HG03469 (cell line): ENCODE results near the gene KRTAP4-8.
"Not testable (repeated sequence)": the region's sequence is repeated elsewhere in the genome, so short reads cannot be mapped to it uniquely, and the experiment has no call there.

Experiments used
- ATAC-seq: cut with Tn5 transposase; IDR thresholded peaks from one replicate; pipeline ENCODE4 v1.9.1; 2021; ENCODE audit warnings: mild to moderate bottlenecking, moderate library complexity, moderate number of reproducible peaks; ENCODE audit not compliant: unreplicated experiment

KRTAP4-8 gene

DNA sequence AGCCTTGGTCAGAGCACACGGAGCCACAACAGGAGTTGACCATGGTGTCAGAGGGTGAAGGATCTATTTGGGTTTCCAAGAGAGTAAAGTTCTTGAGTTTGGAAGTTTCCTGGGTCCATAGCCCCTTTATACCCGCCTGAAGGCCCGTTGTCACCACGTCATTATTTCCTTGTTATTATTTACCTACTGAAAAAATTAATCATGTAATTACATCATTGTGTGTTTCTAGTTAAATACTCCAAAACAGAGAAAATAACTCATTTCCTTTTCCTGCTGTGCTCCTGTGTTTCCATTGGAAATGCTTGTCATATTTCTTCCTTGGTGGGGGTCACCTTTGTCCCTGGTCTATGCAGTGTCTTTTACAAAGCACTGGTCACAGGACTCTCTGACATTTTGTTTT is at the start of gene KRTAP4-8:
KRTAP4-8 (minus strand) TSS at position 101 of the 400 bp plus-strand sequence; CDS start at position 43, 58 bp downstream.
- no peak for ATAC-seq

GRCh38 chr17:41145261-41145660 is 47.3 kb upstream of the KRTAP4-8 start:
- ATAC-seq: no peak

DNA sequence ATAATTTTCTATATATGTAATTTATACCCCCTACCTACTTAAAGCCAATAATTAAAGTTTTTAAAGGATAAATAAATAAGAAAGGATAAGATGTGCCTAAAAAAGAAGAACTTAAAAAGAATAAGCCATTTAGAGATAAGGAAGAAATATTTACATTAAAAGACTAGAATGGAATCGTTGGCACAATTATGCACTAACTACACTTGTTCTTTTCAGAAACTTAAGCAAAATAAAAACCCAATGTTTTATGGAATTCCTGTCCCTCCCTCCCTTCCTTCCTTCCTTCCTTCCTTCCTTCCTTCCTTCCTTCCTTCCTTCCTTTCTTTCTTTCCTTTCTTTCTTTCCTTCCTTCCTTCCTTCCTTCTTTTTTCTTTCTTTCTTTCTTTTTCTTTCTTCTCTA is 46.9 kb upstream of the KRTAP4-8 start:
- ATAC-seq: no peak

DNA sequence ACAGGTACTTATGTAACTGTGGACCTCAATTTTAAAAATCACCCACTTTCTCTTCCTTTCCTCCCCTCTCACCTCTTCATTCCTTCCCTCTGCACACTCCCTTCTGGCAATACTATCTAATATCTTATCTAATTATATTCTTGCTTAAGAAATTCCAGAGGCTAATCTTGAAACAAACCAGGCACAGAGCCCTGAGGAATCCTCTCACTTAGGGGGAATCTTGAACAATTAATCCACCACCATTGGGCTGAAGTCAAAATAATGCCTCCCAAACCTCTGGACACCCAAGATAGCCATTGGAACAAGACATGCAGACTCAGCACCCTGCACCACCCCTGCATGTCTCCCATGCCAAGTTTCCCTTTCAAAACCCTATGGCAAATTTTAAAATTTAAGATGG is 43.4 kb upstream of the KRTAP4-8 start:
- no peak for ATAC-seq

DNA sequence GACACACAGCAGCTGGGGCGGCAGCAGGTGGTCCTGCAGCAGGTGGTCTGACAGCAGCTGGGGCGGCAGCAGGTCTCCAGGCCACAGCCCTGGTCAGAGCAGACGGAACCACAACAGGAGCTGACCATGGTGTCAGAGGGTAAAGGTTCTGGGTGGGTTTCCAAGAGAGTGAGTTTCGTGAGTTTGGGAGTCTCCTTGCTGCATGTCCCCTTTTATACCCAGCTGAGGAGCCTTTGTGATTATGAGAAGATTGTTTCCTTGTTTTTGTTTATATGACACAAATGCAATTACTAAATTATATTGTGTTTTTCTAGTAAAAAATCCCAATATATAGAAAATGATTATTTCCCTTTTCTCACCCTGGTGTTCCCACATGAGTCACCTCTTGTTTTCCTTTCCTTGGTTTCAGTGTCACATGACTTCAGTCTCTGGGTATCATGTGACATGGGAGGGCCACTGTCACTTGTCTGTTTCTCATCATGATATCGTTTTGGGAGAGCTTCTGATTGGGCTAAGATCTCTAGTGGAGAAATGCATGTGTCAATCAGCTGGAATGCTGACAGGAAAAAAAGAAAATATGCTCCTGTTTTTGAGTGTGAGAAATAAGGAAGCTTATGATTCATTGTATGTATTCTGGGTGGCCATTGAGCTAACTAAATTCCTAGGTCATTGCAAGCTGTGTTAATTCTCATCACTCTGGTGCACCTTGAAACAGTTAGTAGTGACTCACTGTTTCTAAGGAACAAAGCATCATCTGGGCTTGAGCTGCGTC is 42.6 kb upstream of the KRTAP4-8 start, which contains the start of gene KRTAP4-6:
KRTAP4-6 (minus strand) TSS at position 185 of the 772 bp plus-strand sequence; CDS start at position 128, 57 bp downstream.
- no peak for ATAC-seq

DNA sequence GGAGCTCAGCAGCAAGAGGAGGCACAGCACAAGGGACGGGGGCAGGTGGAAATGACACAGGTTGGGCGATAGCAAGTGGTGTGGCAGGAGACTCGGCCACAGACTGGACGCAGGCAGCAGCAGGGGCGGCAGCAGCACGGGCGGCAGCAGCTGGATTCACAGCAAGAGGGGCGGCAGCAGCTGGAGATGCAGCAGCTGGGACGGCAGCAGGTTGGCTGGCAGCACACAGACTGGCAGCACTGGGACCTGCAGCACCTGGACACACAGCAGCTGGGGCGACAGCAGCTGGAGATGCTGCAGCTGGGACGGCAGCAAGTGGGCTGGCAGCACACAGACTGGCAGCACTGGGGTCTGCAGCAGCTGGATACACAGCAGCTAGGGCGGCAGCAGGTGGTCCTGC is 41.9 kb upstream of the KRTAP4-8 start:
- ATAC-seq: not testable (repeated sequence)

DNA sequence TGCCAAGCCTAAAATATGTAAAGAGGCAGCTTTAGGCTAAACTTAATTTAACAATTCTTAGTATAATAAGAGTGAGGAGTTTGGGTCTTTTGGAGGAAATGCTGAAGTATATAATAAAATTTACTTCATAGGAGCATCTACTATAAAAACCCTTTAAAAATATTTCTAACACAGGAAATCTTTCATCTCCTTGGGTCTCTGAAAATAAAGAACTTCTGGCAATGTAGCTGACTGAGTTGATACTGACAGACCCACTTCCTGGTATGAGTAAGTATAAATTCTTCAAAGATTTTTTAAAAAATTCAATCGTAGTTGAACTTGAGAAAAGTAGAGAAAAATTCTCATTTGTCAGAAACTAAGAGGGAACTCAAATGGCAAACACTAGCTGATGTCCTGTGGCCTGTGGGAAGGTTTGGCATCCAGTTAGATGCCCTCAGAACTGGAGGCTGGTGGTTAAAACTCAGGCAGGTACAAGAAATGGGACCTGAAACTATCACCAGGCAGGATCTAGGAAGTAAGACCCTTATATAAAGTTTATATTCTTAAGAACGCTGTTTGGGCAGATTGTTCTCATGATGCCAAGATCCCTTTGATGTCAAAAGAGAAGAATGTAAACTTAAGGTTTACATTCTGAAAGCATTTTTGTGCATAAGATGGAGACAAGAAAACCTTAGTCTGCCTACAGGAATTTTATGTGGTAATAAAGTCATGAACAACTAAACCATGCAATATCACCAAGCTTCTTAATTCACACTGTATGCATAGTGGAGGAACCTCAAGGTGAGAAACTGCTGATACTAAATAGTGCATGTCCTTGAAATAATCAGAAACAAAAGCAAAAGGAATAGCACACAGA is 36.2 kb upstream of the KRTAP4-8 start:
- no peak for ATAC-seq

- ATAC-seq: no peak
Measured at GRCh38 chr17:41131979-41132378, 34.0 kb upstream of the KRTAP4-8 start.

GRCh38 chr17:41127371-41127770 is 29.4 kb upstream of the KRTAP4-8 start:
- ATAC-seq: no peak

GRCh38 chr17:41126412-41126811 is 28.5 kb upstream of the KRTAP4-8 start:
- no peak for ATAC-seq

- no peak for ATAC-seq
Measured at GRCh38 chr17:41125064-41125463, 27.1 kb upstream of the KRTAP4-8 start.

GRCh38 chr17:41123991-41124371 is 26.0 kb upstream of the KRTAP4-8 start, which contains the start of gene KRTAP4-12:
KRTAP4-12 (minus strand) TSS chr17:41124182; CDS start chr17:41124122, 60 bp downstream.
- not testable (repeated sequence) for ATAC-seq

GRCh38 chr17:41123292-41123990 is 25.5 kb upstream of the KRTAP4-8 start:
- ATAC-seq: not testable (repeated sequence)

DNA sequence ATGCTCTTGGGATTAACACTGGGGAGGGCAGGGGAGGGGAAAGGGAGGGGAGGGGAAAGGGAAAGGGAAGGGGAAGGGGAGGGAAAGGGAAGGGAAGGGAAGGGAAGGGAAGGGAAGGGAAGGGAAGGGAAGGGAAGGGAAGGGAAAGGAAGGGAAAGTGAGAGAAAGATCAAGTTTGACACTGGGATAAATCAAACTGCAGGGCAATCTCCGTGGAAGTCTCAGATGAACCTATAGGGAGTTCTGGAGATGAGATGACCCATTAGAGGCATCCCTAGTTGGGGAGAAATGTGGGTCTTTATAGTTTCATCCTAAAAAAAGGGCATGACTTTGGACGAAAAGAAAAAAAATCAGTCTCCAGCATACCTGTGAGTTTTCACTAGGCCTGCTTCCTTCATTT is 23.8 kb upstream of the KRTAP4-8 start:
- ATAC-seq: no peak

GRCh38 chr17:41119696-41120690 is 22.1 kb upstream of the KRTAP4-8 start:
- not testable (repeated sequence) for ATAC-seq

- no peak for ATAC-seq
Measured at GRCh38 chr17:41118721-41119120, 20.8 kb upstream of the KRTAP4-8 start.

DNA sequence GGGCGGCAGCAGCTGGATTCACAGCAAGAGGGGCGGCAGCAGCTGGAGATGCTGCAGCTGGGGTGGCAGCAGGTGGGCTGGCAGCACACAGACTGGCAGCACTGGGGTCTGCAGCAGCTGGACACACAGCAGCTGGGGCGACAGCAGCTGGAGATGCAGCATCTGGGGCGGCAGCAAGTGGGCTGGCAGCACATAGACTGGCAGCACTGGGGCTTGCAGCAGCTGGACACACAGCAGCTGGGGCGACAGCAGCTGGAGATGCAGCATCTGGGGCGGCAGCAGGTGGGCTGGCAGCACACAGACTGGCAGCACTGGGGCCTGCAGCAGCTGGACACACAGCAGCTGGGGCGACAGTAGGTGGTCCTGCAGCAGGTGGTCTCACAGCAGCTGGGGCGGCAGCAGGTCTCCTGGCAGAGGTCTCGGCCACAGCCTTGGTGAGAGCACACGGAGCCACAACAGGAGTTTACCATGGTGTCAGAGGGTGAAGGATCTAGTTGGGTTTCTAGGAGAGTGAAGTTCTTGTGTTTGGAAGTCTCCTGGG is 20.0 kb upstream of the KRTAP4-8 start, which contains the start of gene KRTAP4-11:
KRTAP4-11 (minus strand) TSS at position 528 of the 541 bp plus-strand sequence; CDS start at position 470, 58 bp downstream.
- ATAC-seq: not testable (repeated sequence)

DNA sequence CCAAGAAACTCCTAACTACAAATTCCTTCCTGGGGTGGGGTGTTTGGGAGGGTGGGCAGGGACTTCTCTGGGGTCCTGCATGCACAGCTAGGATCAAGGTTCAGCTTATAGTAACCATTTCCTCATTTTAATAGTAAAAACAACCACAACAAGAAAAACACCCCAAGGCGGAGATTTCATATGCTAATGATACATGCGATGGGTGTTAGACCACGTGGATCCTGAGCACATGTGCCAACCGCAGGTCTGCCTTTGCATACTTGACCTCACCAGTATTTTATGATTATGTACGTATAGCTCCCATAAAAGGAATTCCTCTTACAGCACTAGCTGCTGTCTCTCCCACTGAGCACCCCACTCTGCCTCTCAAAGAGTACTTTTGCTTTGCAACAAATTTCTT is 18.4 kb upstream of the KRTAP4-8 start:
- ATAC-seq: no peak

- no peak for ATAC-seq
Measured at GRCh38 chr17:41111151-41111885, 13.4 kb upstream of the KRTAP4-8 start.
